GM12801 (cell line): Measurements from ENCODE around the gene PITPNM1.

ENCODE experiments used
- TF ChIP-seq, protein P1 (sequence below): IDR thresholded peaks from one replicate; pipeline ENCODE4 v1.5.1; 2011; ENCODE audit warnings: control low read depth; ENCODE audit not compliant: insufficient read length; ENCODE audit errors: extremely low read depth

PITPNM1 gene

DNA sequence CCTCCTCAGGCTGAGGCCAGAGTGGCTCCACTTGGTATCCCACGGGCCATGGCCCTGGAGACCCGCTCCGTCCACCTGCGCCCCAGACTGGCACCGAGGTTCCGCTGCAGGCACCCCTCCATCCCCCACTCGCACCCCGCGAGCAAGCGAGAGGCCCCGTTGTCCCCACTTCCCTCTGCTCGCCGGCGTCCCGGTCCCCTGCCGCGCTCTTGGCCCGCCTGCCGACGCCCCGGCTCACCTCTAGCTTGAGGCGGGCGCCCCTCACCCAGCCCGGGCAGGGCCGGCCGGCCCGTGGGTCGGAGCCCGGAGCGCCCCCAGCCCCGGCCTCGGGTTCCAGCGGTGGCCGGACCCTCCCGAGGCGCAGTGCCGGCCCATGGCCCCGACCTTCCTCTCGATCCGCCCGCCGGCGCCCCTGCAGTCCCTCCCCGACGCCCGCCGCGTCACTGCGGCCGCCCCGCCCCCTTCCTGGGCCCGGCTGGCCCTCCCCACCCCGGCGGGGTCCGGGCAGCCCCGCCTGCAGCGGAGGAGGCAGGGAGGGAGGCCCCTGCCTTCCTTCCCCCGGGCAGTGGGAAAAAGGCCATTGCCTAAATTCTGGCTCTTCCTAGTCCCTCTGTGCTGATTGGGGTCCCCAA is at the start of gene PITPNM1:
Gene PITPNM1, minus strand, starts transcription at position 414 of the 632 bp plus-strand sequence. CDS start 1,183 bp downstream, outside the sequence.
- TF ChIP-seq, protein P1, sequence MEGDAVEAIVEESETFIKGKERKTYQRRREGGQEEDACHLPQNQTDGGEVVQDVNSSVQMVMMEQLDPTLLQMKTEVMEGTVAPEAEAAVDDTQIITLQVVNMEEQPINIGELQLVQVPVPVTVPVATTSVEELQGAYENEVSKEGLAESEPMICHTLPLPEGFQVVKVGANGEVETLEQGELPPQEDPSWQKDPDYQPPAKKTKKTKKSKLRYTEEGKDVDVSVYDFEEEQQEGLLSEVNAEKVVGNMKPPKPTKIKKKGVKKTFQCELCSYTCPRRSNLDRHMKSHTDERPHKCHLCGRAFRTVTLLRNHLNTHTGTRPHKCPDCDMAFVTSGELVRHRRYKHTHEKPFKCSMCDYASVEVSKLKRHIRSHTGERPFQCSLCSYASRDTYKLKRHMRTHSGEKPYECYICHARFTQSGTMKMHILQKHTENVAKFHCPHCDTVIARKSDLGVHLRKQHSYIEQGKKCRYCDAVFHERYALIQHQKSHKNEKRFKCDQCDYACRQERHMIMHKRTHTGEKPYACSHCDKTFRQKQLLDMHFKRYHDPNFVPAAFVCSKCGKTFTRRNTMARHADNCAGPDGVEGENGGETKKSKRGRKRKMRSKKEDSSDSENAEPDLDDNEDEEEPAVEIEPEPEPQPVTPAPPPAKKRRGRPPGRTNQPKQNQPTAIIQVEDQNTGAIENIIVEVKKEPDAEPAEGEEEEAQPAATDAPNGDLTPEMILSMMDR, result no peak

DNA sequence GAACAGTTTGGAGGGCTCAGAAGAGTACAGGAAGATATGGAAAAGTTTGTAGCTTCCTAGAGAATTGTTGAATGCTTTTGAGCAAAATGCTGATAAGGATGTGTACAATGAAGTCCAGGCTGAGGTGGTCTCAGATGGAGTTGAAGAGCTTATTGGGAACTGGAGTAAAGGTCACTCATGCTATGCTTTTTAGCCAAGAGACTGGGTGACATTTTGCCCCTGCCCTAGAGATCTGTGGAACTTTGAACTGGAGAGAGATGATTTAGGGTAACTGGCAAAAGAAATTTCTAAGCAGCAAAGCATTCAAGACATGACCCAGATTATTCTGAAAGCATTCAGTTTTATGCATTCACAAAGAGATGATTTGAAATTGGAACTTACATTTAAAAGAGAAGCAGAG is 46.0 kb upstream of the PITPNM1 start:
- TF ChIP-seq, protein P1, result no peak

DNA sequence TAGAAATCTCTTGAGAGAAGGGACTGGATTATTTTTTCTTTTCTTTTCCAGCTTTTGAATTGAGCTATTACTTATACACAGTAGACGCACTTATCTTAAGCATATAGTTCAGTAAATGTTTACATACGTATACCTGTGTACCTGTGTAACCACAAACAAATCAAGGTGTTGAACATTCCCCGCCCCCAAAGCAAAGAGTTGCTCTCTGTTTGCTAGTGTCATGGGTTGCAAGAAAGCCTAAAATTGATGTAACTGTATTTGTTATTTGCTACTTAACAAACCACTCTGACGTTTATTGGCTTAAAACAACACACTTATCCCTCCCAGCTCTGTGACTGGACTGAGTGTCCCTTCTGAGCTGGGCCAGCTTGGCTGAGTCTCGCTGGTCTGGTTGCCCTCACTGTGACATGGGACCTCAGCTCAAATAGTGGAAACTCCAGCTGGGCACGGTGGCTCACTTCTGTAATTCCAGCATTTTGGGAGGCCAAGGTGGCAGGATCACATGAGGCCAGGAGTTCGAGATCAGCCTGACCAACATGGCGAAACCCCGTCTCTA is 43.5 kb upstream of the PITPNM1 start:
- TF ChIP-seq, protein P1, result no peak

DNA sequence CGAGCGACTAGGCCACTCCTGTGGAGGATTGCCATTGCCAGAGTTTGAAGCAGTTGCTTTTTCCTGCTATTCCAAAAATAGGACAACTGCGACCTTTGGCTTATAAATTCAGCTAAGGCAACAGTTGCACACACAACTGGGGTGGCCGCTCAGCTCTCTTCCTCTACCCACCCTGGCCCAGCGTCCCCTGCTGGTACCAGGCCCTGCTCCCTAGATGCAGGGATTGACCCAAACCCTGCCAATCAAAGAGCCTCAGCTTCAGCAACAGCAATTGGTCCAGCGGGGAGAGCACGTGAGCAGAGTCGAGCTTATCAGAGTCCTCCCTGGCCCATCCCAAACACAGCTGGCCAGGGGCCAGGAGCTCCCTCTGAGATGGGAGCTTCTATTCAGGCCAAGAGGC is 40.1 kb upstream of the PITPNM1 start:
- TF ChIP-seq, protein P1, result no peak

DNA sequence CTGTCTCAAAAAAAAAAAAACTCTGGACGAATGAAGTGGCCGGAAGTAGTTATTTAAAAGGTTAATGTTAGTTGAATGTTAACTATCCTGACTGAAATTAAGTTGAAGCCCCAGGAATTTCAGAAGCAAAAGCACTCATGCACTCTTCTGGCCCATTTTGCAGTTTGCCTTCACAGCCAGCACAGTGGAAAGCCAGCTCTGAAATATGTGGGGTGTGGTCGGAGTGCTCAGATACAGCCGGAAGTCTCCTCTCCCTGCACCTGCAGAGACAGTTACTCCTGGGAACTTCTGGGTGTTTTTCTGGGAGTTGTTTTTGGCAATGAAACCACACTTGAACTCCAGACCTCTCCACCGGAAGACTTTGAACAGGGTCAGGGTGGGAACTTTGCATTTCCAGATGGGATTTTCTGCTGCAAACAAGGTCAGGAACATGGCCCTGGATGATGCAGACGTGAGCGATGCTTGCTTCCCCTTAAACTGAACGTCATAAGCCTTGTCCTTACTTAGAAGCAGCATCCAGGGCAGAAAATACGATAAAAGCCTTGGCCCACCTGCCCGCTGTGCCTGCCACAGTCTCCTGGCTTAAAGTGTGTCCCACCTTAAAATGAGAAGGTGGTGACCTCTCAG is 39.6 kb upstream of the PITPNM1 start:
- TF ChIP-seq, protein P1, result no peak

DNA sequence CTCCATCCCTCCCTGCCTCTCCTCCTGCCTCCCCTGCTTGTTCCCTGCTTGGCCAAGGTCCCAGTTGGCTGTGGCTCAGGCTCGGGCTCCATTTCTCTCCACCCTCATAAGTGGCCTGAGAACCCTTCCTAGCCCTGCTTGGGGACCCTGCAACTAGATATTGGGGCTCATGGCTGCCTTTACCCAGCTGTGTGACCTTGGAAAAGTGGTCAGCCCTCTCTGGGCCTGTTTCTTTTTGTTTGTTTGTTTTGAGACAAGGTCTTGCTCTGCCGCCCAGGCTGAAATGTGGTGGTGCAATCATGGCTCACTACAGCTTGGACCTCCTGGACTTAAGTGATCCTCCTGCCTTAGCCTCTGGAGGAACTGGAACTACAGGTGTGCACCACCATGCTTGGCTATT is 38.4 kb upstream of the PITPNM1 start:
- TF ChIP-seq, protein P1, result no peak

DNA sequence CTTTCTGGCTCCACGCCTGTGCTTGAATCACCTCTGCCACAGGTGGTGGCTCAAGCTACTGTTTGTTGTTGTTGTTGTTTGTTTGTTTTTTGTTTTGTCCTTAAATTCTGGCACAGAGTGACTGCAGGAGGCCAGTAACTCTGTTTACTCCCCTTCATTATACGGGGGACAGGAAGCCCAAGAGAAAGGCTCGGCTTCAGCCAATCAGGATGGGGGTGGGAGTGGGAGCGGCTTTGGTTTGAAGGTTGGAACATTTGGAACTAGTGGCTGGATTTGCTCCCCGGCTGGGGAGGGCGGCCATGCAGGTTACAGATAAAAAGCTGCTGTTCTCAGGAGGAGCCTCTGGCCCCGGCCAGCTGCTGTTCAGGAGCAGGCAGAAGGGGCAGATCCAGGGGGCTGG is 37.8 kb upstream of the PITPNM1 start:
- TF ChIP-seq, protein P1, result no peak
